ENCODE data around the gene MTMR12. TPM values are rescaled to one million over a fixed set of nuclear protein-coding genes. Genes with fewer than 3 reads are reported as not detected.

The MTMR12 gene
- total and polyA plus RNA-seq, 2 donors (not counting 3 experiments of a cell fraction or from before 2014, with no cell fraction given) = 18.2 to 38.6 TPM

DNA sequence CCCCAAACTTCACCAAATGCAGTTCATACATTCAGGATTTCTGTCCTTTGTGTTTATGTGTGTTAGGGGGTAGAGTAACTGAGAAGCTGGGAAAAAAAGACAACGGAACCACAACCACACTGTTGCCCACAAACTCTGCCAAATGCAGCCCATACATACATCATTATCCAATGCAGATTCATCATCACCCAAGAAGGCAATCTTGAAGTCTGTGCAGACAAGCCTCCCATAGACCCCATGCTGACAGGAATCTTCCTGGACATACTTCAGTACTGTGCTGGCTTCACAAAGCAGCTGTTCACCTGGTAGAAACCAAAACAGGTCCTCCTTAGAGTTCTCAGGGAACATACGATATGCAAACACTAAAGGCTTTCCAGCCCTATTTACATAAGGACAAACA, 38.9 kb downstream of the MTMR12 start:
- dilution Hi-C loops (cut with MboI; ENCODE audit: extremely low pct_ligation_motif_present, low sequenced_read_pairs) (no loop called here), intact Hi-C loops (cut with micrococcal nuclease) (loop anchor here (1.0 to 2.0 kb wide), 5 partner anchors 39 to 175 kb away; partner anchors contain the start of gene GOLPH3)
- TF ChIP-seq GATA2 (IDR thresholded peaks at IDR 0.05; ENCODE audit: insufficient read depth, insufficient read length, low read depth, low read length) = no peak
- TF ChIP-seq FOS (IDR thresholded peaks at IDR 0.05; ENCODE audit: borderline replicate concordance, insufficient read depth, low read length) = no peak
- TF ChIP-seq MYC (IDR thresholded peaks at IDR 0.05; ENCODE audit: low read depth, low read length) = no peak
- no peak for TF ChIP-seq MAX (IDR thresholded peaks at IDR 0.05; ENCODE audit: insufficient read depth, insufficient read length)
- TF ChIP-seq JUN (IDR thresholded peaks at IDR 0.05; ENCODE audit: borderline replicate concordance, insufficient read depth, insufficient read length, low read depth) = no peak
- no peak for TF ChIP-seq EZH2 (IDR thresholded peaks at IDR 0.05; ENCODE audit: borderline replicate concordance, low read depth, low read length, severe bottlenecking)
- no peak for TF ChIP-seq POLR2A (IDR thresholded peaks at IDR 0.05; ENCODE audit: low read depth, low read length)
- TF ChIP-seq POLR2AphosphoS5 (IDR thresholded peaks at IDR 0.05; ENCODE audit: insufficient read depth, low read depth, low read length) = no peak
- TF ChIP-seq CTCF (IDR thresholded peaks at IDR 0.05; ENCODE audit: extremely low read depth in 1 of 2, insufficient read depth in 1 of 2, low read depth in 1 of 2, low read length in 2 of 2) = no peak
- DNase-seq (ENCODE audit: low read depth, low spot score) = no peak
- Histone ChIP-seq H3K4me3 (replicated peaks in 1 of 3; ENCODE audit: insufficient read depth in 1 of 3, low read depth in 1 of 3, low read length in 3 of 3) (no peak overlapping the region), H3K4me1 (ENCODE audit: control insufficient read depth, extremely low read depth, insufficient read depth, low read length) (peaks cover 41% of the 10 kb centered on the region), H3K4me2 (ENCODE audit: insufficient read depth, low read length) (peak overlapping the region; percentile 9), H2AFZ (ENCODE audit: low read depth, low read length) (no peak overlapping the region), H3K9me3 (replicated peaks; ENCODE audit: control insufficient read depth, insufficient read depth, low read length) (no peaks in the 10 kb centered on the region), H3K79me2 (ENCODE audit: control insufficient read depth, insufficient read depth, low read length) (peaks cover 10% of the 10 kb centered on the region), H3K9ac (replicated peaks; ENCODE audit: extremely low read depth, insufficient read depth, low read length) (peak overlapping the region; percentile 88), H3K36me3 (ENCODE audit: control insufficient read depth in 2 of 2, extremely low read depth in 1 of 2, insufficient read depth in 2 of 2, low read length in 2 of 2) (peaks cover 4 to 7% of the 10 kb centered on the region in 2 experiments), H4K20me1 (replicated peaks; ENCODE audit: control insufficient read depth, extremely low read depth, insufficient read depth, low read length) (no peaks in the 10 kb centered on the region), H3K27me3 (ENCODE audit: control insufficient read depth in 2 of 2, insufficient read depth in 2 of 2, low read length in 2 of 2) (no peaks in the 10 kb centered on the region), H3K27ac (ENCODE audit: insufficient read depth, low read depth, low read length) (peak overlapping the region; percentile 100), H3K9me1 (replicated peaks; ENCODE audit: control insufficient read depth, extremely low read depth, insufficient read depth, low read length) (no peaks in the 10 kb centered on the region)
- FAIRE-seq = no peak
- CTCF ChIA-PET = interaction anchor here (0.6 to 3.1 kb wide), 7 partner anchors 10 to 1069 kb away, joined by 3 to 21 read pairs (median 5); no protein-coding TSS in a partner anchor
- POLR2A ChIA-PET = interaction anchor here (0.6 kb wide), 2 partner anchors 30 to 261 kb away, joined by 4 to 8 read pairs; no protein-coding TSS in a partner anchor
- BruUV-seq (replicated peaks) = no TSS peak
